ENCODE data around the gene GET4. TPM values are rescaled to one million over a fixed set of nuclear protein-coding genes. Genes with fewer than 3 reads are reported as not detected.

Gene GET4
- total RNA-seq, 3 donors from 2014 or later (not counting 1 experiment from before 2014, with no cell fraction given), result 69.3 to 81.6 (median 73.2) TPM

DNA sequence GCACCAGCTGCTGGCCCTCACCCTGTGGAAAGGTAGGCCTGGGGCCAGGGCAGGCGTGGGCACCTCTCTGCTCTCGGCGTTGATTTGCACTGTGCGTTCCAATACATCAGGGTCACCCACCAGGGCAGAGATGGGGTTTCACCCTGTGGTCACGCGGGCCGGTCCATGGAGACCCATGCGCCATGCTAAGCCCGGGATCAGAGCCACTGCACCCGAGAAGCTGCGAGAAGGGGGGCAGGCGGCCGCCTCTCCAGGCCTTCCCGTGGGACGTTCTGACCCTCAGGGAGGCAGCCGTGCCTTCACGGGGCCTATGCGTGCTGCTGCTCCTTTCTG lies 11.1 kb downstream of the GET4 start:
- Histone ChIP-seq H3K27ac (ENCODE audit: low read length) (no peak overlapping the region), H3K36me3 (ENCODE audit: control insufficient read depth, insufficient read depth, low read length) (peaks cover 47% of the 10 kb centered on the region), H3K4me1 (ENCODE audit: control insufficient read depth, insufficient read depth, low read length) (peaks cover 18% of the 10 kb centered on the region), H3K9me3 (ENCODE audit: control insufficient read depth, insufficient read depth, low read length) (no peaks in the 10 kb centered on the region), H3K27me3 (ENCODE audit: control insufficient read depth, insufficient read depth, low read length) (no peaks in the 10 kb centered on the region), H3K4me3 (ENCODE audit: low read length) (no peak overlapping the region)
- DNase-seq, result no peak
- Mint-ChIP-seq H3K4me1 (peaks cover 4 to 28% of the 10 kb centered on the region in 2 donors), H3K36me3 (no peaks in the 10 kb centered on the region), H3K9me3 (no peaks in the 10 kb centered on the region), H3K27me3 (ENCODE audit: low read depth in 2 of 2) (no peaks in the 10 kb centered on the region), H3K27ac (no peak overlapping the region), H3K4me3 (no peak overlapping the region)
- WGBS (ENCODE audit: insufficient coverage), result 96% methylated on average over 18 of the region's 18 CpGs
- intact Hi-C loops (cut with micrococcal nuclease), result no loop called here
- TF ChIP-seq, protein P1, sequence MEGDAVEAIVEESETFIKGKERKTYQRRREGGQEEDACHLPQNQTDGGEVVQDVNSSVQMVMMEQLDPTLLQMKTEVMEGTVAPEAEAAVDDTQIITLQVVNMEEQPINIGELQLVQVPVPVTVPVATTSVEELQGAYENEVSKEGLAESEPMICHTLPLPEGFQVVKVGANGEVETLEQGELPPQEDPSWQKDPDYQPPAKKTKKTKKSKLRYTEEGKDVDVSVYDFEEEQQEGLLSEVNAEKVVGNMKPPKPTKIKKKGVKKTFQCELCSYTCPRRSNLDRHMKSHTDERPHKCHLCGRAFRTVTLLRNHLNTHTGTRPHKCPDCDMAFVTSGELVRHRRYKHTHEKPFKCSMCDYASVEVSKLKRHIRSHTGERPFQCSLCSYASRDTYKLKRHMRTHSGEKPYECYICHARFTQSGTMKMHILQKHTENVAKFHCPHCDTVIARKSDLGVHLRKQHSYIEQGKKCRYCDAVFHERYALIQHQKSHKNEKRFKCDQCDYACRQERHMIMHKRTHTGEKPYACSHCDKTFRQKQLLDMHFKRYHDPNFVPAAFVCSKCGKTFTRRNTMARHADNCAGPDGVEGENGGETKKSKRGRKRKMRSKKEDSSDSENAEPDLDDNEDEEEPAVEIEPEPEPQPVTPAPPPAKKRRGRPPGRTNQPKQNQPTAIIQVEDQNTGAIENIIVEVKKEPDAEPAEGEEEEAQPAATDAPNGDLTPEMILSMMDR (IDR thresholded peaks at IDR 0.05), result no peak
- no peak for ATAC-seq

DNA sequence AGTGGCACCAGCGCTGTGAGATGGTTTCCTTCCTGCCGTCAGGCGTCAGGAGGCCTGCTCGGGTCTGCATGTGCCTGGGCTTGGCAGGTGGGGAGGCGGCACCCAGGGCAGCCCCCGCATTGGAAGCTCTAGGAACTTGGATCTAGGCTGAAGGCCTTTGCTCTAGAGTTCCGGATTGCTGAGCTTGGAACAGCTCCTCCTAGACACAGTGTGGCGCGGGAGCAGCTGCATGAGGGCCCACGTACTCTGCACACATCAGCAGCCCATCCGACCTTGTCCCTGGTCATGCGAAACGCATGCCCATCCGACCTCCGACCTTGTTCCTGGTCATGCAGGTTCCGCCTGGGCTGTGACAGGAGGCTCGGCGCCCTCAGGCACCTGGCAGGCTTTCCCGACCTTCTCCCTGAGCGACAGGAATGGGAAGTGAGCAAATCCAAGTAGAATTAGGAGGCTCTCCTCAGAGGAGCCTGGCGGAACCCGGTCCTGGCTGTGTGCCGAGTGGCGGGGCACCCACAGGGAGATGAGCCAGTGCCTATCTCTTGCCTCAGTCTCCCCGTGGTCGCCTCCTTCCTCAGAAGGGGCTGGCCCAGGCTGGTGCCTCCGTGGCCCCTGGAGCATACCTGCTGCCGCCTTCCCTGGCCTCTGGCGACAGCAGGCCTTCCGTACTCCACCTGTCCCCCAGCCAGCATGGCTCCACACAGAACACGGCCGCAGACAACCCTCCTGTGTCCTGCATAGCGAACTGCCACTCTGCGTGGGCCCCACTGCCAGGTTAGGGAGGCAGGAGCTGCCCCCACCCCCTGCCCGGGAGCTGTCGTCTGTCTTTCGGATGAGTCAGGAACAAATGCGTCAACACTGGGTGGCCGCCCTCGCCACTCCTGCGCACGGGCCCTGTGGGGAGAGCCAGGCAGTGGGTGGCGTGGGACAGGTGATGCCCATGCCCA lies 12.0 kb downstream of the GET4 start:
- no peak for ATAC-seq
- H3K9me3 Mint-ChIP-seq, result no peaks in the 10 kb centered on the region
- H3K9me3 ChIP-seq (ENCODE audit: control insufficient read depth, insufficient read depth, low read length), result no peaks in the 10 kb centered on the region
- no peak overlapping the region for H3K4me3 ChIP-seq (ENCODE audit: low read length)
- H3K36me3 Mint-ChIP-seq, result no peaks in the 10 kb centered on the region
- H3K27me3 ChIP-seq (ENCODE audit: control insufficient read depth, insufficient read depth, low read length), result no peaks in the 10 kb centered on the region
- 96% methylated on average over 43 of the region's 43 CpGs for WGBS (ENCODE audit: insufficient coverage)
- peaks cover 50% of the 10 kb centered on the region for H3K36me3 ChIP-seq (ENCODE audit: control insufficient read depth, insufficient read depth, low read length)
- peak overlapping the region; percentile 34 to 65 for H3K27ac Mint-ChIP-seq
- H3K4me1 ChIP-seq (ENCODE audit: control insufficient read depth, insufficient read depth, low read length), result peaks cover 18% of the 10 kb centered on the region
- intact Hi-C loops (cut with micrococcal nuclease), result no loop called here
- H3K27ac ChIP-seq (ENCODE audit: low read length), result no peak overlapping the region
- no peak for DNase-seq
- TF ChIP-seq, protein P1 (IDR thresholded peaks at IDR 0.05), result no peak
- H3K27me3 Mint-ChIP-seq (ENCODE audit: low read depth in 2 of 2), result no peaks in the 10 kb centered on the region
- no peak overlapping the region for H3K4me3 Mint-ChIP-seq
- peaks cover 4 to 28% of the 10 kb centered on the region in 2 donors for H3K4me1 Mint-ChIP-seq

DNA sequence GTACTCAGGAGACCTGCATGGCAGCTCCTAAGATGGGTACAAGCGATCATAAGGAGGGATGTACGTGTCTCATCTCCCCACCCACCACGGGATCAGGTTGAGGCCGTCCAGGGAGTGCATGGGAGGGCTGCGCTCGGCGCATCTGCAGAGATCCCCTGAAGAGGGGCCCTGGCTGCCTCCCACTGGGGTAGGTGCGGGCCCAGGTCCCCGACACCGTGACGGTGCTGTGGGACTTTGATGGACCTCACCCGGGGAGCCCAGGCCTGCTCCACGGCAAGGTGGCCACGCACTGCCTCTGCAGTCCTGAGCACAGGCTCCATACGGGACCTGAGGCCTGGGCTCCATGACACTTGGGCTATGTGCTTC lies 12.7 kb downstream of the GET4 start:
- peaks cover 56% of the 10 kb centered on the region for H3K36me3 ChIP-seq (ENCODE audit: control insufficient read depth, insufficient read depth, low read length)
- Mint-ChIP-seq H3K9me3 (no peaks in the 10 kb centered on the region), H3K4me1 (peaks cover 4 to 29% of the 10 kb centered on the region in 2 donors), H3K36me3 (no peaks in the 10 kb centered on the region), H3K27me3 (ENCODE audit: low read depth in 2 of 2) (no peaks in the 10 kb centered on the region), H3K4me3 (no peak overlapping the region), H3K27ac (peak overlapping the region; percentile 34 to 65)
- DNase-seq, result no peak
- peaks cover 12% of the 10 kb centered on the region for H3K4me1 ChIP-seq (ENCODE audit: control insufficient read depth, insufficient read depth, low read length)
- no peaks in the 10 kb centered on the region for H3K9me3 ChIP-seq (ENCODE audit: control insufficient read depth, insufficient read depth, low read length)
- H3K27me3 ChIP-seq (ENCODE audit: control insufficient read depth, insufficient read depth, low read length), result no peaks in the 10 kb centered on the region
- 90% methylated on average over 15 of the region's 15 CpGs for WGBS (ENCODE audit: insufficient coverage)
- ATAC-seq, result no peak
- H3K4me3 ChIP-seq (ENCODE audit: low read length), result no peak overlapping the region
- no peak overlapping the region for H3K27ac ChIP-seq (ENCODE audit: low read length)
- TF ChIP-seq, protein P1 (IDR thresholded peaks at IDR 0.05), result no peak
- intact Hi-C loops (cut with micrococcal nuclease), result no loop called here

Data from natural killer cell (primary cell).